H1 (cell line): ENCODE results near the gene FGFRL1. TPM values are rescaled to one million over a fixed set of nuclear protein-coding genes. Genes with fewer than 3 reads are reported as not detected.

ENCODE experiments used
- CTCF ChIA-PET: fragments of 300-600 bp; sonication (Branson Sonifier 250); formaldehyde crosslinking; loops from one replicate; lab custom pipeline; 2021; ENCODE audit not compliant: partially characterized antibody; lab: Charles Lee
- POLR2A ChIA-PET: fragments of 300-600 bp; sonication (Branson Sonifier 250); formaldehyde crosslinking; loops from one replicate; lab custom pipeline; 2021; ENCODE audit warnings: inconsistent platforms; ENCODE audit not compliant: partially characterized antibody; lab: Charles Lee
- DNase-seq, 2 experiments: peaks; one replicate each; pipeline versions ENCODE4 v3.0.0 to v3.0.0-alpha.2; 2010 to 2022; ENCODE audit warnings: low spot score in 2 of 2, low read depth in 1 of 2, mixed read lengths in 1 of 2
- FAIRE-seq: peaks from 2 replicates; lab custom pipeline; 2011; peaks lifted over from hg19 to GRCh38; lab: Jason Lieb, UNC
- H2AFZ ChIP-seq: 2 replicates; pipeline ENCODE4 v1.8.1; 2012; ENCODE audit warnings: low read length, inconsistent platforms
- H2AK5ac ChIP-seq: 2 replicates; pipeline ENCODE4 v1.6.1; 2013; ENCODE audit warnings: low read depth, low read length
- H2BK120ac ChIP-seq: replicated peaks from 2 replicates; pipeline ENCODE3; 2013; ENCODE audit warnings: low read depth, low read length, inconsistent platforms
- H2BK12ac ChIP-seq: 2 replicates; pipeline ENCODE4 v1.6.1; 2013; ENCODE audit warnings: low read depth, low read length
- H2BK15ac ChIP-seq: 2 replicates; pipeline ENCODE4 v1.6.1; 2013; ENCODE audit warnings: low read length
- H2BK20ac ChIP-seq: 2 replicates; pipeline ENCODE4 v1.6.1; 2013; ENCODE audit warnings: low read length
- H2BK5ac ChIP-seq: 2 replicates; pipeline ENCODE4 v1.6.1; 2013; ENCODE audit warnings: low read depth, low read length
- H3K14ac ChIP-seq: 2 replicates; pipeline ENCODE4 v1.6.1; 2013; ENCODE audit warnings: inconsistent platforms; ENCODE audit not compliant: insufficient read length
- H3K18ac ChIP-seq: 2 replicates; pipeline ENCODE4 v1.6.1; 2013; ENCODE audit warnings: low read length; ENCODE audit errors: extremely low read depth
- H3K23ac ChIP-seq: 2 replicates; pipeline ENCODE4 v1.6.1; 2013; ENCODE audit warnings: inconsistent platforms; ENCODE audit not compliant: insufficient read length
- H3K23me2 ChIP-seq: 2 replicates; pipeline ENCODE4 v1.6.1; 2013; ENCODE audit warnings: low read depth, low read length
- H3K27ac ChIP-seq: 2 replicates; pipeline ENCODE4 v1.6.1; 2011; ENCODE audit warnings: low read depth, low read length, inconsistent platforms
- H3K27me3 ChIP-seq, 4 experiments: replicated peaks in 1 of 4; 1 replicate in 1 of 4; 2 replicates in 3 of 4; pipeline versions ENCODE4 v1.6.1 to v1.8.1; 2011 to 2013; ENCODE audit warnings: low read length in 3 of 4, mild to moderate bottlenecking in 3 of 4, inconsistent platforms in 2 of 4, mixed read lengths in 2 of 4, moderate library complexity in 1 of 4; ENCODE audit not compliant: control insufficient read depth in 3 of 4, insufficient read depth in 3 of 4; ENCODE audit errors: extremely low read depth in 1 of 4
- H3K36me3 ChIP-seq, 4 experiments: 2 replicates each; pipeline versions ENCODE4 v1.6.1 to v1.8.1; 2011 to 2013; ENCODE audit warnings: mild to moderate bottlenecking in 4 of 4, low read length in 3 of 4, moderate library complexity in 2 of 4, control low read depth in 1 of 4, inconsistent platforms in 1 of 4; ENCODE audit not compliant: insufficient read depth in 4 of 4, control insufficient read depth in 2 of 4
- H3K4ac ChIP-seq: replicated peaks from 2 replicates; pipeline ENCODE3; 2013; ENCODE audit warnings: low read length, low read depth, mixed read lengths, inconsistent platforms; ENCODE audit not compliant: insufficient read length
- H3K4me1 ChIP-seq, 4 experiments: replicated peaks in 1 of 4; 1 replicate in 1 of 4; 2 replicates in 3 of 4; pipeline versions ENCODE4 v1.6.1 to v1.8.1; 2011 to 2013; ENCODE audit warnings: low read length in 3 of 4, inconsistent platforms in 2 of 4, mixed read lengths in 1 of 4; ENCODE audit not compliant: insufficient read depth in 4 of 4, control insufficient read depth in 3 of 4
- H3K4me2 ChIP-seq, 2 experiments: 2 replicates each; pipeline versions ENCODE4 v1.6.1 to v1.8.1; 2011 to 2013; ENCODE audit warnings: low read depth in 2 of 2, low read length in 2 of 2, control low read depth in 1 of 2, inconsistent platforms in 1 of 2, mild to moderate bottlenecking in 1 of 2; ENCODE audit not compliant: insufficient read depth in 1 of 2
- H3K4me3 ChIP-seq, 4 experiments: fragments of 200-600, 300-600 bp in 1 of 4; sonication (generic), shearing (Covaris generic), sonication (Bioruptor Twin) in 1 of 4; 2 replicates each; pipeline versions ENCODE4 v1.5.1 to v1.8.1; 2011 to 2016; ENCODE audit warnings: low read length in 4 of 4, low read depth in 3 of 4, control low read depth in 2 of 4, inconsistent platforms in 2 of 4, mild to moderate bottlenecking in 2 of 4, mixed read lengths in 1 of 4, moderate library complexity in 1 of 4; ENCODE audit not compliant: insufficient read depth in 2 of 4; ENCODE audit errors: extremely low read depth in 1 of 4
- H3K56ac ChIP-seq: replicated peaks from 2 replicates; pipeline ENCODE3; 2013; ENCODE audit warnings: low read depth, mild to moderate bottlenecking, mixed read lengths, low read length, inconsistent platforms; ENCODE audit not compliant: insufficient read length
- H3K79me1 ChIP-seq: 2 replicates; pipeline ENCODE4 v1.6.1; 2013; ENCODE audit warnings: low read depth, low read length, control low read depth
- H3K79me2 ChIP-seq, 2 experiments: 2 replicates each; pipeline versions ENCODE4 v1.6.1 to v1.8.1; 2012 to 2013; ENCODE audit warnings: low read length in 2 of 2, mild to moderate bottlenecking in 2 of 2, inconsistent platforms in 1 of 2; ENCODE audit not compliant: insufficient read depth in 2 of 2, control insufficient read depth in 1 of 2
- H3K9ac ChIP-seq, 4 experiments: replicated peaks in 1 of 4; 1 replicate in 1 of 4; 2 replicates in 3 of 4; pipeline versions ENCODE4 v1.6.1 to v1.8.1; 2011 to 2013; ENCODE audit warnings: low read depth in 3 of 4, low read length in 3 of 4, control low read depth in 2 of 4, mild to moderate bottlenecking in 2 of 4, moderate library complexity in 2 of 4, inconsistent platforms in 1 of 4; ENCODE audit errors: extremely low read depth in 1 of 4
- H3K9me3 ChIP-seq, 2 experiments: 2 replicates each; pipeline versions ENCODE4 v1.6.1 to v1.8.1; 2012 to 2013; ENCODE audit warnings: mild to moderate bottlenecking in 2 of 2, moderate library complexity in 2 of 2, control low read depth in 1 of 2, inconsistent platforms in 1 of 2, low read depth in 1 of 2, low read length in 1 of 2, mixed read lengths in 1 of 2; ENCODE audit not compliant: insufficient read depth in 2 of 2
- H4K20me1 ChIP-seq, 2 experiments: replicated peaks in 1 of 2; 2 replicates each; pipeline versions ENCODE3 to v1.8.1; 2011 to 2013; ENCODE audit warnings: inconsistent platforms in 2 of 2, low read length in 2 of 2, mild to moderate bottlenecking in 1 of 2; ENCODE audit not compliant: insufficient read depth in 2 of 2, control insufficient read depth in 1 of 2
- H4K5ac ChIP-seq: 2 replicates; pipeline ENCODE4 v1.6.1; 2013; ENCODE audit warnings: low read length, low read depth, mixed read lengths, inconsistent platforms; ENCODE audit not compliant: insufficient read length
- H4K8ac ChIP-seq: 2 replicates; pipeline ENCODE4 v1.8.0; 2013; ENCODE audit warnings: mild to moderate bottlenecking, moderate library complexity, low read length, inconsistent platforms; ENCODE audit not compliant: insufficient read depth; ENCODE audit errors: extremely low read depth
- H4K91ac ChIP-seq: replicated peaks from 2 replicates; pipeline ENCODE3; 2013; ENCODE audit warnings: low read length, mixed read lengths, inconsistent platforms; ENCODE audit not compliant: insufficient read length
- CHD2 ChIP-seq: IDR thresholded peaks from 2 replicates; pipeline ENCODE4 v1.6.1; 2012; ENCODE audit warnings: low read length, improper control_type of control experiment
- RBBP5 ChIP-seq: IDR thresholded peaks from 2 replicates; pipeline ENCODE4 v1.7.1; 2012; ENCODE audit warnings: low read depth, mild to moderate bottlenecking, inconsistent platforms, low read length, moderate library complexity, borderline replicate concordance
- RNF2 ChIP-seq: fragments of 200-900, 300-1000 bp; sonication (generic); IDR thresholded peaks from 2 replicates; pipeline ENCODE4 v1.7.1; 2016; ENCODE audit warnings: borderline replicate concordance, low read depth, mild to moderate bottlenecking, antibody characterized with exemption, low read length; ENCODE audit not compliant: poor library complexity, severe bottlenecking; ENCODE audit errors: missing control alignments
- SIRT6 ChIP-seq: IDR thresholded peaks from one replicate; pipeline ENCODE4 v1.7.1; 2012; ENCODE audit warnings: low read length, inconsistent platforms
- TAF1 ChIP-seq: IDR thresholded peaks from 2 replicates; pipeline ENCODE4 v1.6.1; 2011; ENCODE audit warnings: mild to moderate bottlenecking, low read depth, low read length
- TAF7 ChIP-seq: optimal IDR thresholded peaks from 2 replicates; pipeline ENCODE3; 2011; ENCODE audit warnings: low read depth, mild to moderate bottlenecking, inconsistent platforms, low read length, moderate library complexity, borderline replicate concordance
- TEAD4 ChIP-seq: IDR thresholded peaks from 2 replicates; pipeline ENCODE4 v1.6.1; 2012; ENCODE audit warnings: low read depth, low read length, inconsistent platforms, mixed read lengths
- WGBS, 2 experiments: shearing (Covaris generic) in 1 of 2; methylation state at CpG; one replicate each; pipeline versions ENCODE4 v1.1.6 to v1.1.7; 2013 to 2015; ENCODE audit warnings: low lambda C conversion rate in 2 of 2, mixed read lengths in 2 of 2, inconsistent platforms in 1 of 2, low coverage in 1 of 2, missing lambda C conversion rate in 1 of 2; ENCODE audit not compliant: insufficient replicate concordance in 2 of 2, insufficient coverage in 1 of 2, insufficient read length in 1 of 2; ENCODE audit errors: extremely low coverage in 1 of 2, missing lambda C conversion rate in 1 of 2; 5-methylcytosine and 5-hydroxymethylcytosine counted together
- polyA plus RNA-seq, 7 experiments: library from polyadenylated mRNA; depleted of rRNA in 3 of 7; stranded (reverse) in 5 of 7; unstranded in 2 of 7; fragments of >200 nt in 5 of 7; fragments of 200-250 nt in 2 of 7; gene quantifications; 1 replicate in 5 of 7; 2 replicates in 1 of 7; 4 replicates in 1 of 7; pipeline versions ENCODE4 v1.2.1 to v1.2.3, GENCODE V29; 2011 to 2013; ENCODE audit warnings: missing spikeins in 2 of 7, mixed read lengths in 2 of 7
- total RNA-seq: library from RNA; stranded (reverse); fragmentation: NEBNext Ultra II Directional; extraction: Animal tissue kit (Norgen Biotek cat#: 25700); gene quantifications from 2 replicates; pipeline ENCODE4 v1.2.1, GENCODE V29; 2021
- TF ChIP-seq, protein P1 (sequence below): IDR thresholded peaks from 2 replicates; pipeline ENCODE4 v1.6.1; 2012; ENCODE audit warnings: low read length, inconsistent platforms
- TF ChIP-seq, protein P2 (sequence below): IDR thresholded peaks from 2 replicates; pipeline ENCODE4 v1.6.1; 2011; ENCODE audit warnings: low read depth, mild to moderate bottlenecking, low read length; ENCODE audit not compliant: insufficient read depth

The FGFRL1 gene
- total and polyA plus RNA-seq, 2 of the 8 experiments (the other 6 are each of a cell fraction or from before 2014, with no cell fraction given), result 18.9 to 34.6 TPM

DNA sequence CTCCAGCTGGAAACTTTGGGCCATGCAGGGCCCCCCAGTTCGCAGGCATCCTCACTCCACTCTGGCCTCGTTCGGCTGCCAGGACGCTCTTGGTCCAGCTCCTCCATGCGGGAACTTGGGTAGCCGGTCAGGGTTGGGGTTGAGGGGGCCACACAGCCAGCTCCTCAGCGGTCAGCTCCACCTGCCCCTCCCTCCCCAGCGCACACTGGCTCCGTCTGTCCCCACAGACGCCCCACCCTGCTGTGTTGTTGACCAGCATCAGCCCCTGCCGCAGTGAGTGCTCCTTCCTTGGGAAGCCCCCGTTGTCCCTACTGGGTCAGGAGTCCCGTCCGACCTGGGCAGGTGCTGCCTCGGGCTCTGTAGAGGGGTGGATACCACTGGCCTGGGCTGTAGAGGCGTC is 5.8 kb downstream of the FGFRL1 start:
- H4K8ac ChIP-seq, result peak overlapping the region; percentile 35; the same call in 1 of the 2 replicates
- no peak overlapping the region for H2AFZ ChIP-seq
- H4K91ac ChIP-seq, result no peak overlapping the region
- H3K4me1 ChIP-seq, result peaks cover 0 to 4% (median 2%) of the 10 kb centered on the region in 4 experiments; a peak in 4 of 7 replicates
- H3K27ac ChIP-seq, result no peak overlapping the region
- no peak overlapping the region for H3K4me2 ChIP-seq
- H2BK15ac ChIP-seq, result no peak overlapping the region
- ChIA-PET CTCF (no interaction called here), POLR2A (interaction anchor here (1.1 to 2.0 kb wide), 2 partner anchors 16 to 96 kb away, joined by 5 to 7 read pairs; partner anchors contain the start of gene RNF212)
- peaks cover 6% of the 10 kb centered on the region for H3K79me1 ChIP-seq
- no peak overlapping the region for H3K4me3 ChIP-seq
- no peak overlapping the region for H3K56ac ChIP-seq
- FAIRE-seq (no peak), DNase-seq (no peak)
- 86% methylated on average over 15 of the region's 16 CpGs; no CpG with 5 or more reads in 1 of the 2 experiments for WGBS, 2 experiments
- H3K23me2 ChIP-seq, result peaks cover 1% of the 10 kb centered on the region; the same call in 1 of the 2 replicates
- H4K5ac ChIP-seq, result no peak overlapping the region
- H2AK5ac ChIP-seq, result no peak overlapping the region
- H2BK12ac ChIP-seq, result no peak overlapping the region
- H3K14ac ChIP-seq, result no peak overlapping the region
- no peaks in the 10 kb centered on the region for H3K9me3 ChIP-seq
- TF ChIP-seq CHD2 (no peak), RBBP5 (no peak), TEAD4 (no peak), SIRT6 (no peak), TAF1 (no peak), TAF7 (no peak), RNF2 (no peak)
- TF ChIP-seq, protein P1, sequence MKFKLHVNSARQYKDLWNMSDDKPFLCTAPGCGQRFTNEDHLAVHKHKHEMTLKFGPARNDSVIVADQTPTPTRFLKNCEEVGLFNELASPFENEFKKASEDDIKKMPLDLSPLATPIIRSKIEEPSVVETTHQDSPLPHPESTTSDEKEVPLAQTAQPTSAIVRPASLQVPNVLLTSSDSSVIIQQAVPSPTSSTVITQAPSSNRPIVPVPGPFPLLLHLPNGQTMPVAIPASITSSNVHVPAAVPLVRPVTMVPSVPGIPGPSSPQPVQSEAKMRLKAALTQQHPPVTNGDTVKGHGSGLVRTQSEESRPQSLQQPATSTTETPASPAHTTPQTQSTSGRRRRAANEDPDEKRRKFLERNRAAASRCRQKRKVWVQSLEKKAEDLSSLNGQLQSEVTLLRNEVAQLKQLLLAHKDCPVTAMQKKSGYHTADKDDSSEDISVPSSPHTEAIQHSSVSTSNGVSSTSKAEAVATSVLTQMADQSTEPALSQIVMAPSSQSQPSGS, result no peak
- TF ChIP-seq, protein P2, sequence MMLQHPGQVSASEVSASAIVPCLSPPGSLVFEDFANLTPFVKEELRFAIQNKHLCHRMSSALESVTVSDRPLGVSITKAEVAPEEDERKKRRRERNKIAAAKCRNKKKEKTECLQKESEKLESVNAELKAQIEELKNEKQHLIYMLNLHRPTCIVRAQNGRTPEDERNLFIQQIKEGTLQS, result no peak
- no peak overlapping the region for H2BK20ac ChIP-seq
- no peaks in the 10 kb centered on the region for H3K79me2 ChIP-seq
- no peak overlapping the region for H2BK5ac ChIP-seq
- H3K36me3 ChIP-seq, result no peaks in the 10 kb centered on the region
- no peak overlapping the region for H3K4ac ChIP-seq
- no peak overlapping the region for H3K23ac ChIP-seq
- H3K18ac ChIP-seq, result no peak overlapping the region
- peaks cover 0 to 6% (median 3%) of the 10 kb centered on the region in 4 experiments; a peak in 3 of 7 replicates for H3K27me3 ChIP-seq
- no peak overlapping the region for H2BK120ac ChIP-seq
- peaks cover 5 to 19% of the 10 kb centered on the region in 2 experiments for H4K20me1 ChIP-seq
- H3K9ac ChIP-seq, result no peak overlapping the region
